IPS-15b (cell line): ENCODE data around the gene ZNF324B.

Source experiments
- H3K27me3 ChIP-seq: one replicate; pipeline ENCODE4 v1.6.1; 2013; ENCODE audit warnings: low read length; ENCODE audit not compliant: control insufficient read depth, insufficient read depth
- H3K36me3 ChIP-seq: one replicate; pipeline ENCODE4 v1.6.1; 2013; ENCODE audit warnings: low read length; ENCODE audit not compliant: control insufficient read depth, insufficient read depth
- H3K4me1 ChIP-seq: one replicate; pipeline ENCODE4 v1.6.1; 2013; ENCODE audit warnings: mild to moderate bottlenecking, low read length; ENCODE audit not compliant: control insufficient read depth, insufficient read depth
- H3K4me3 ChIP-seq: one replicate; pipeline ENCODE4 v1.5.1; 2013; ENCODE audit warnings: low read depth, low read length
- H3K9ac ChIP-seq: one replicate; pipeline ENCODE4 v1.6.1; 2013; ENCODE audit warnings: low read depth, mild to moderate bottlenecking, low read length
- H3K9me3 ChIP-seq: one replicate; pipeline ENCODE4 v1.6.1; 2013; ENCODE audit warnings: mild to moderate bottlenecking, low read length; ENCODE audit not compliant: control insufficient read depth, insufficient read depth

Gene ZNF324B

GRCh38 chr19:58492265-58492664 is 40.8 kb downstream of the ZNF324B start:
- Histone ChIP-seq H3K9ac (no peak overlapping the region), H3K4me1 (no peaks in the 10 kb centered on the region), H3K36me3 (no peaks in the 10 kb centered on the region), H3K27me3 (no peaks in the 10 kb centered on the region), H3K9me3 (no peaks in the 10 kb centered on the region), H3K4me3 (no peak overlapping the region)

GRCh38 chr19:58497634-58498170 is 46.3 kb downstream of the ZNF324B start:
- Histone ChIP-seq H3K9me3 (no peaks in the 10 kb centered on the region), H3K4me1 (no peaks in the 10 kb centered on the region), H3K36me3 (no peaks in the 10 kb centered on the region), H3K4me3 (peak overlapping the region; percentile 85), H3K27me3 (no peaks in the 10 kb centered on the region), H3K9ac (no peak overlapping the region)

GRCh38 chr19:58498316-58499020 is 47.0 kb downstream of the ZNF324B start:
- Histone ChIP-seq H3K4me1 (no peaks in the 10 kb centered on the region), H3K9ac (peak overlapping the region; percentile 56), H3K9me3 (no peaks in the 10 kb centered on the region), H3K36me3 (no peaks in the 10 kb centered on the region), H3K4me3 (peak overlapping the region; percentile 85), H3K27me3 (no peaks in the 10 kb centered on the region)

- Histone ChIP-seq H3K4me1 (no peaks in the 10 kb centered on the region), H3K9ac (peak overlapping the region; percentile 91), H3K36me3 (no peaks in the 10 kb centered on the region), H3K9me3 (no peaks in the 10 kb centered on the region), H3K27me3 (no peaks in the 10 kb centered on the region), H3K4me3 (peak overlapping the region; percentile 85)
Measured at GRCh38 chr19:58499021-58499927, 47.9 kb downstream of the ZNF324B start.

- Histone ChIP-seq H3K27me3 (no peaks in the 10 kb centered on the region), H3K36me3 (no peaks in the 10 kb centered on the region), H3K4me1 (no peaks in the 10 kb centered on the region), H3K9ac (peak overlapping the region; percentile 91), H3K9me3 (no peaks in the 10 kb centered on the region), H3K4me3 (peak overlapping the region; percentile 63)
Measured at GRCh38 chr19:58500242-58500641, 48.8 kb downstream of the ZNF324B start.
